GM21423 (cell line): ENCODE measurements around the gene TECPR1.

Experiments used
- ATAC-seq: cut with Tn5 transposase; IDR thresholded peaks from one replicate; pipeline ENCODE4 v1.9.1; 2021; ENCODE audit warnings: mild to moderate bottlenecking, moderate library complexity; ENCODE audit not compliant: unreplicated experiment

Gene TECPR1

GRCh38 chr7:98193474-98194180, 58.4 kb downstream of the TECPR1 start:
- no peak for ATAC-seq

GRCh38 chr7:98192781-98193457, 59.1 kb downstream of the TECPR1 start:
- ATAC-seq, result no peak

- no peak for ATAC-seq
Measured at GRCh38 chr7:98191668-98192431, 60.2 kb downstream of the TECPR1 start.

- no peak for ATAC-seq
Measured at GRCh38 chr7:98189559-98189958, 62.5 kb downstream of the TECPR1 start.

- ATAC-seq, result no peak
Measured at GRCh38 chr7:98187138-98187502, 64.9 kb downstream of the TECPR1 start.

GRCh38 chr7:98186452-98187137, 65.4 kb downstream of the TECPR1 start:
- no peak for ATAC-seq

- no peak for ATAC-seq
Measured at GRCh38 chr7:98185101-98185500, 66.9 kb downstream of the TECPR1 start.

- no peak for ATAC-seq
Measured at GRCh38 chr7:98180751-98181150, 71.3 kb downstream of the TECPR1 start.

- no peak for ATAC-seq
Measured at GRCh38 chr7:98178762-98179490, 73.1 kb downstream of the TECPR1 start.

- ATAC-seq, result no peak
Measured at GRCh38 chr7:98178321-98178720, 73.7 kb downstream of the TECPR1 start.

GRCh38 chr7:98177553-98177952, 74.5 kb downstream of the TECPR1 start:
- no peak for ATAC-seq

GRCh38 chr7:98175260-98175940, 76.6 kb downstream of the TECPR1 start:
- no peak for ATAC-seq

GRCh38 chr7:98174334-98175259, 77.4 kb downstream of the TECPR1 start:
- ATAC-seq, result no peak

GRCh38 chr7:98171449-98171848, 80.6 kb downstream of the TECPR1 start:
- no peak for ATAC-seq

- no peak for ATAC-seq
Measured at GRCh38 chr7:98170966-98171365, 81.1 kb downstream of the TECPR1 start.

- no peak for ATAC-seq
Measured at GRCh38 chr7:98168904-98169621, 83.0 kb downstream of the TECPR1 start.

GRCh38 chr7:98168181-98168903, 83.7 kb downstream of the TECPR1 start:
- peak; percentile 77 for ATAC-seq

- ATAC-seq, result no peak
Measured at GRCh38 chr7:98167653-98168052, 84.4 kb downstream of the TECPR1 start.
